Endodermal cell (in vitro differentiated cells): ENCODE results near the gene SPRYD4. TPM values are rescaled to one million over a fixed set of nuclear protein-coding genes. Genes with fewer than 3 reads are reported as not detected.
"Not testable (repeated sequence)": the region's sequence is repeated elsewhere in the genome, so short reads cannot be mapped to it uniquely, and the experiment has no call there.

Experiments
- DNase-seq: peaks from one replicate; pipeline ENCODE4 v3.0.0-alpha.2; 2017
- H3K27ac ChIP-seq: 2 replicates; pipeline ENCODE4 v1.5.1; 2013; ENCODE audit warnings: mild to moderate bottlenecking, low read depth, low read length, moderate library complexity
- H3K27me3 ChIP-seq: 2 replicates; pipeline ENCODE4 v1.6.1; 2013; ENCODE audit warnings: mild to moderate bottlenecking, low read length, moderate library complexity; ENCODE audit not compliant: insufficient read depth, control insufficient read depth, poor library complexity, severe bottlenecking
- H3K36me3 ChIP-seq: 2 replicates; pipeline ENCODE4 v1.7.0; 2013; ENCODE audit warnings: mild to moderate bottlenecking, low read length, moderate library complexity; ENCODE audit not compliant: control insufficient read depth, insufficient read depth
- H3K4me1 ChIP-seq: one replicate; pipeline ENCODE4 v1.7.0; 2013; ENCODE audit warnings: low read length; ENCODE audit not compliant: control insufficient read depth, insufficient read depth
- H3K4me3 ChIP-seq: 2 replicates; pipeline ENCODE4 v1.5.1; 2013; ENCODE audit warnings: mild to moderate bottlenecking, low read length, moderate library complexity
- H3K9ac ChIP-seq: 2 replicates; pipeline ENCODE4 v1.6.1; 2013; ENCODE audit warnings: mild to moderate bottlenecking, low read length, moderate library complexity; ENCODE audit not compliant: poor library complexity, severe bottlenecking; ENCODE audit errors: extremely low read depth
- H3K9me3 ChIP-seq: 2 replicates; pipeline ENCODE4 v1.6.1; 2013; ENCODE audit warnings: mild to moderate bottlenecking, low read length, moderate library complexity; ENCODE audit not compliant: control insufficient read depth
- H3K27ac Mint-ChIP-seq: 2 replicates; pipeline ENCODE4 v1.8.0; 2020; ENCODE audit warnings: mixed read lengths
- H3K27me3 Mint-ChIP-seq: 2 replicates; pipeline ENCODE4 v1.8.0; 2021; ENCODE audit warnings: mild to moderate bottlenecking, mixed read lengths; ENCODE audit not compliant: insufficient read depth
- H3K36me3 Mint-ChIP-seq: 2 replicates; pipeline ENCODE4 v1.8.0; 2020; ENCODE audit warnings: low read depth, mixed read lengths
- H3K4me1 Mint-ChIP-seq: 2 replicates; pipeline ENCODE4 v1.8.0; 2020; ENCODE audit warnings: mixed read lengths
- H3K4me3 Mint-ChIP-seq: 2 replicates; pipeline ENCODE4 v1.8.0; 2020; ENCODE audit warnings: mild to moderate bottlenecking, moderate library complexity, mixed read lengths
- H3K9me3 Mint-ChIP-seq: 2 replicates; pipeline ENCODE4 v1.8.0; 2020; ENCODE audit warnings: mild to moderate bottlenecking, mixed read lengths
- WGBS, 2 experiments: methylation state at CpG; one replicate each; pipeline versions ENCODE4 v1.1.5 to v1.1.7; 2013; ENCODE audit warnings: missing lambda C conversion rate in 2 of 2, mixed read lengths in 1 of 2; ENCODE audit not compliant: insufficient coverage in 1 of 2, insufficient read length in 1 of 2; 5-methylcytosine and 5-hydroxymethylcytosine counted together
- total RNA-seq, 2 donors: library from RNA; stranded (reverse); fragmentation: NEBNext Ultra II Directional in 1 of 2; extraction: Animal tissue kit (Norgen Biotek cat#: 25700) in 1 of 2; gene quantifications; 2 replicates in 1 of 2; 3 replicates in 1 of 2; pipeline ENCODE4 v1.2.1, GENCODE V29; 2021
- TF ChIP-seq, protein P1 (sequence below): fragments of 200-600 bp; sonication (generic); conservative IDR thresholded peaks from 2 replicates; pipeline ENCODE4 v1.5.0; 2021; ENCODE audit warnings: antibody characterized with exemption, mild to moderate bottlenecking

Gene SPRYD4
- total RNA-seq, 2 donors from 2014 or later: 2.9 to 3.8 TPM

DNA sequence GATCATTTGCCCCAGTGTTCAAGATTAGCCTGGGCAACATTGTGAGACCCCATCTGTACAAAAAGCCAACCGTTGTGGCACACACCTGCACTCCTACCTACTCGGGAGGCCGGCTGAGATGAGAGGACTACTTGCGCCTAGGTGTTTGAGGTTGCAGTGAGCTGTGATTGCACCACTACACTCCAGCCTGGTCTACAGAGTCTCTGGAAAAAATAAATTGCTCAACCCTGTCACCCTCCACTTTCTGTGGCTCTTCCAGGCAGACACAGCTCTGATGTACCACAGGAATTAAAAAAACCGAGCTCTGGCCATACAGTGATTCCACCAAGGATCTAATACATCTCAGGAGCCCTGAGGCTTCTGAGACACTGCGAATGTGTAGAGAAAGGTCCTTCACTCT, 33.5 kb upstream of the SPRYD4 start:
- Mint-ChIP-seq H3K9me3 (no peaks in the 10 kb centered on the region), H3K36me3 (peaks cover 35% of the 10 kb centered on the region), H3K4me1 (peaks cover 4% of the 10 kb centered on the region), H3K27me3 (no peaks in the 10 kb centered on the region), H3K27ac (no peak overlapping the region), H3K4me3 (no peak overlapping the region)
- H3K27me3 ChIP-seq: no peaks in the 10 kb centered on the region
- TF ChIP-seq, protein P1, sequence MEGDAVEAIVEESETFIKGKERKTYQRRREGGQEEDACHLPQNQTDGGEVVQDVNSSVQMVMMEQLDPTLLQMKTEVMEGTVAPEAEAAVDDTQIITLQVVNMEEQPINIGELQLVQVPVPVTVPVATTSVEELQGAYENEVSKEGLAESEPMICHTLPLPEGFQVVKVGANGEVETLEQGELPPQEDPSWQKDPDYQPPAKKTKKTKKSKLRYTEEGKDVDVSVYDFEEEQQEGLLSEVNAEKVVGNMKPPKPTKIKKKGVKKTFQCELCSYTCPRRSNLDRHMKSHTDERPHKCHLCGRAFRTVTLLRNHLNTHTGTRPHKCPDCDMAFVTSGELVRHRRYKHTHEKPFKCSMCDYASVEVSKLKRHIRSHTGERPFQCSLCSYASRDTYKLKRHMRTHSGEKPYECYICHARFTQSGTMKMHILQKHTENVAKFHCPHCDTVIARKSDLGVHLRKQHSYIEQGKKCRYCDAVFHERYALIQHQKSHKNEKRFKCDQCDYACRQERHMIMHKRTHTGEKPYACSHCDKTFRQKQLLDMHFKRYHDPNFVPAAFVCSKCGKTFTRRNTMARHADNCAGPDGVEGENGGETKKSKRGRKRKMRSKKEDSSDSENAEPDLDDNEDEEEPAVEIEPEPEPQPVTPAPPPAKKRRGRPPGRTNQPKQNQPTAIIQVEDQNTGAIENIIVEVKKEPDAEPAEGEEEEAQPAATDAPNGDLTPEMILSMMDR: no peak
- no peak for DNase-seq
- no peak overlapping the region for H3K27ac ChIP-seq
- no peaks in the 10 kb centered on the region for H3K9me3 ChIP-seq
- H3K9ac ChIP-seq: no peak overlapping the region
- WGBS, 2 experiments: 87 to 95% methylated on average over 5 to 6 of the region's 6 CpGs
- H3K4me3 ChIP-seq: no peak overlapping the region
- H3K36me3 ChIP-seq: peaks cover 22% of the 10 kb centered on the region
- no peaks in the 10 kb centered on the region for H3K4me1 ChIP-seq

DNA sequence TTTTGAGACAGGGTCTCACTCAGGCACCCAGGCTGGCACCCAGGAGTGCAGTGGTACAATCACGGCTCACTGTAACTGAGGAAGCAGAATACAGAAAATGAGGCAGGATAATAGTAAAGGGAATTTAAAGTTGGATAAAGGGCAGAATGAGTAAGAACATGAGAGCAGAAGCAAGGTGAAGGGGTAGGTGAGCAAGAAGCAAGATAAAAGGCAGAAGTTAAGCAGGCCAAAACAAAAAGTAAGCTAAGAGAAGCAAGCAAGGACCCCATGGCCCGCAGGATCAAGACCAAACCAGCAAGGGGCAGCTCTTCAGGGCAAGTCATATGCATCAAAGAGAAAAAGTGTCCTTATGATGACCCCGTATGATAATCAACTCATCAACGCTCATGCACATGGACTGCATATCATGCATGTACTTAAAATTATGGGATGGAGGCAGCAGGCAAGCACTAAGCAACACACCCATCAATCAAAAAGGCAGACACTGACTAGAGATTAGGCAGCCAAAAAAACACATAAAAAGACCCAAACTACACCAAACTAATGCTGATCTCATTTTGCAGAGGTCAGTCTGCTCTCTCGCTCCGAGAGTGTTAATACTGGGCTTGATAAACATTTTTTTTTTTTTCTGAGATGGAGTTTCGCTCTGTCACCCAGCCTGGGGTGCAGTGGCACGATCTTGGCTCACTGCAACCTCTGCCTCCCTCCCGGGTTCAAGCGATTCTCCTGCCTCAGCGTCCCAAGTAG, 30.8 kb upstream of the SPRYD4 start:
- TF ChIP-seq, protein P1: no peak
- H3K9ac ChIP-seq: no peak overlapping the region
- Mint-ChIP-seq H3K27me3 (no peaks in the 10 kb centered on the region), H3K9me3 (peaks cover 6% of the 10 kb centered on the region), H3K4me3 (no peak overlapping the region), H3K27ac (no peak overlapping the region), H3K36me3 (peaks cover 32% of the 10 kb centered on the region), H3K4me1 (peaks cover 7% of the 10 kb centered on the region)
- no peak for DNase-seq
- 88 to 93% methylated on average over 8 to 11 of the region's 11 CpGs for WGBS, 2 experiments
- no peak overlapping the region for H3K27ac ChIP-seq
- no peaks in the 10 kb centered on the region for H3K9me3 ChIP-seq
- no peaks in the 10 kb centered on the region for H3K27me3 ChIP-seq
- H3K4me3 ChIP-seq: no peak overlapping the region
- H3K4me1 ChIP-seq: no peaks in the 10 kb centered on the region
- no peaks in the 10 kb centered on the region for H3K36me3 ChIP-seq

DNA sequence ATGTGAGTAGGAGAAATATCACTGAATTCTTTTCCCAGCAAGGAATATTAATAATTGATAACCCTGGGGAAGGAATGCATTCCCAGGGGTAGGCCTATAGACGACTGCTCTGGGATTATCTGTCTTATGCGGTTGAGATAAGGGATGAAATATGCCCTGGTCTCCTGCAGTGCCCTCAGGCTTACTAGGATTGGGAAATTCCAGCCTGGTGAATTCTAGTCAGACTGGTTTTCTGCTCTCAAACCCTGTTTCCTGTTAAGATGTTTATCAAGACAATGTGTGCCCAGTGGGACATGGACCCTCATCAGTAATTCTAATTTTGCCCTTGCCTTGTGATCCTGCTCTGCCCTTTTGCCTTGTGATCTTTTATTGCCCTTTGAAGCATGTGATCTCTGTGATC, 25.2 kb upstream of the SPRYD4 start:
- H3K27ac ChIP-seq, H3K27me3 Mint-ChIP-seq, H3K4me3 ChIP-seq, H3K4me3 Mint-ChIP-seq, DNase-seq, H3K4me1 Mint-ChIP-seq, H3K36me3 ChIP-seq, H3K9ac ChIP-seq, H3K27me3 ChIP-seq, H3K4me1 ChIP-seq, H3K27ac Mint-ChIP-seq, H3K9me3 ChIP-seq: not testable (repeated sequence)
- Mint-ChIP-seq H3K9me3 (peaks cover 31% of the 10 kb centered on the region), H3K36me3 (peaks cover 54% of the 10 kb centered on the region)
- 82 to 93% methylated on average over 2 of the region's 2 CpGs for WGBS, 2 experiments
